Right lobe of liver (tissue), 6 donors: ENCODE results near the gene ACOT7. TPM values are rescaled to one million over a fixed set of nuclear protein-coding genes. Genes with fewer than 3 reads are reported as not detected.

Source experiments
- ATAC-seq, 4 donors: fragments of 200-7000 bp; cut with Tn5 transposase; one replicate each; pipeline ENCODE4 v1.9.1; 2020; ENCODE audit warnings: mild to moderate bottlenecking in 4 of 4, moderate library complexity in 4 of 4
- DNase-seq, 3 donors: peaks; one replicate each; pipeline ENCODE4 v3.0.0-alpha.2; 2020
- H3K27ac ChIP-seq, 3 donors: fragments of 200-600 bp; one replicate each; pipeline ENCODE4 v1.8.0; 2022
- H3K27me3 ChIP-seq, 2 donors: fragments of 200-600 bp; one replicate each; pipeline ENCODE4 v1.8.0; 2022
- H3K36me3 ChIP-seq, 4 donors: fragments of 200-600 bp; sonication (generic) in 1 of 4; one replicate each; pipeline versions ENCODE4 v1.5.1 to v1.8.0; 2017 to 2022; ENCODE audit warnings: control low read depth in 1 of 4
- H3K4me1 ChIP-seq, 4 donors: fragments of 200-600 bp; sonication (generic) in 1 of 4; one replicate each; pipeline versions ENCODE4 v1.5.1 to v1.8.0; 2017 to 2022; ENCODE audit warnings: control low read depth in 1 of 4
- H3K4me3 ChIP-seq, 3 donors: fragments of 200-600 bp; one replicate each; pipeline ENCODE4 v1.8.0; 2022
- H3K9me3 ChIP-seq, 4 donors: fragments of 200-600 bp; sonication (generic) in 1 of 4; one replicate each; pipeline versions ENCODE4 v1.5.1 to v1.8.0; 2017 to 2022; ENCODE audit warnings: control low read depth in 1 of 4
- CTCF ChIP-seq, 4 donors: fragments of 200-600 bp in 3 of 4; fragments of 450-650 bp in 1 of 4; IDR thresholded peaks; one replicate each; pipeline versions ENCODE4 v1.5.1 to v1.8.0; 2016 to 2022; ENCODE audit warnings: antibody characterized with exemption in 4 of 4, mild to moderate bottlenecking in 2 of 4
- POLR2A ChIP-seq: fragments of 450-650 bp; IDR thresholded peaks from one replicate; pipeline ENCODE4 v1.6.1; 2017; ENCODE audit warnings: antibody characterized with exemption, mild to moderate bottlenecking
- WGBS: methylation state at CpG from one replicate; pipeline ENCODE4 v1.1.6; 2018; ENCODE audit warnings: low coverage, low lambda C conversion rate; ENCODE audit not compliant: insufficient coverage; ENCODE audit errors: missing lambda C conversion rate; 5-methylcytosine and 5-hydroxymethylcytosine counted together
- intact Hi-C, 2 donors: fragments of 100-400 bp; cut with DNase I; formaldehyde crosslinking; loops; one replicate each; pipeline versions ENCODE4 v1.11.2 to v1.14.1; 2022
- total RNA-seq, 6 experiments: library from RNA; depleted of rRNA in 2 of 6; stranded (reverse); fragments of >200 nt in 2 of 6; fragmentation: NEBNext Ultra II Directional in 3 of 6; extraction: Animal tissue kit (Norgen Biotek cat#: 25700) in 3 of 6; gene quantifications; one replicate each; pipeline versions ENCODE4 v1.1.0 to v1.2.4, GENCODE V29; 2016 to 2023
- donor health status: DM: no; HTN: yes; CAD: no.
- donor health status: DM: no; HTN: no; CAD: no.
- donor health status: DM: no; HTN: no; CAD: no.
- donor health status: DM: no; HTN: yes; CAD: no.
- donor health status: DM: no; HTN: yes; CAD: no.

The ACOT7 gene
- total RNA-seq, 6 experiments from 2014 or later = 10.8 to 19.7 (median 14.1) TPM

DNA sequence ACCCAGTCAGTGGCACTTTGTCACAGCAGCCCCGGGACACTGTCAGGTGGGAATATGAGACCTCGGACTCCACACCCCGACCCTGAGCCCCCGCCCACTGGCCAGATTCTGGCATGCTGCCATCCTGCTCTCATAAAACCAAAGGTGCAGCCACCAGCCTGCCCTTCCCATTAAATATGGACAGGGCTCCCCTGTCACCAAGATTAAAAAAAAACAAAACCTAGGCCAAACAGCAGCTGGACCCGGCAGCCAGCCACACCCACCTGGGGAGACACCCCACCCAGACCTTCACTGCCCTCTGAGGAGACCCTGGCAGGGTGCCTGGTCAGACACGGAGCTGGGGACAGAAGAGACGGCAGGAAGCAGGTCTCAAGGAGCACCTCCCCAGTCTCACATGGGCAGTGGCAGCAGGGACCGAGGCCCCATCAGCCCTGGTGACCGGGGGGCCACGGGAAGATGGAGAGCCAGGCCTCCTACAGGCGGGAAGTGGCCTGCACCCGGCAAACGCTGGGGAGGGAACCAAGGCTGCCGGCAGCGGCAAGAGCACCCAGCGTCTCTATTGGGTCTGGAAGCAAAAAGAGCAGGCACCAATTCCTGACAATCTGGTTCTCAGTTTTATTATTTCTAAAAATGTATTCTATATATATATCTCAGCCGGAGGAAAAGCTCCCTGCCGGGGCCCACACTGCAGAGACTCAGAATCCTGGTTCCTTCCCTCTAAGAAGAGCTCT lies 61.9 kb downstream of the ACOT7 start:
- Histone ChIP-seq H3K9me3 (no peaks in the 10 kb centered on the region), H3K4me1 (no peaks in the 10 kb centered on the region), H3K36me3 (no peaks in the 10 kb centered on the region), H3K4me3 (no peak overlapping the region), H3K27ac (no peak overlapping the region), H3K27me3 (no peaks in the 10 kb centered on the region)
- no peak for TF ChIP-seq CTCF (IDR thresholded peaks at IDR 0.05)
- TF ChIP-seq POLR2A = no peak
- DNase-seq (no peak), ATAC-seq (no peak)
- intact Hi-C loops = no loop called here
- WGBS = 90% methylated on average over 8 of the region's 18 CpGs

DNA sequence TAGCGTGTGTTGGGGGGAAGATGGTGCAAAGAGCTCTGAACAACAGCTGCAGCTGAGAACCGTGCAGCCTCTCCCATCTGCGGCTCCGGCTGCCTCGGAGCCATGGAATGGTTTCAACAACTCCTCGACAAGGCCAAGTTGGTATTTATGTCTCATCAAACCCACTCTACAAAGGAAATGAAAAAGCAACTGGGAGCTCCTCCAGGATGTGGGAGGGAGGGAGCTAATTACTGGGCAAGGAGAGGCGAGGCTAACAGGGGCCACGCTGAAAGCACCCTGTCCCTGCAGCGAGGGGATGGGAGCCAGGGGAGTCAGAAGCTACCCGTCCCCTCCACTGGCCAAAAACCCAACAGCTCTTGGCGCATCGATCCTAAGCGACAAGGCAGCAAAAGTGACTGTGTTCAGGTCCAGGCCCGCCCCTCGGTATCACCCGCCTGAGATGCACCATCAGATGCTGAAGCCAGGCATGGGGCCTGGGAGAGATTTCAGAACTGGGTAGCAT lies 63.1 kb downstream of the ACOT7 start:
- DNase-seq (no peak), ATAC-seq (no peak)
- 100% methylated on average over 1 of the region's 16 CpGs for WGBS
- intact Hi-C loops = no loop called here
- no peaks in the 10 kb centered on the region for H3K27me3 ChIP-seq
- no peaks in the 10 kb centered on the region for H3K36me3 ChIP-seq
- H3K9me3 ChIP-seq = no peaks in the 10 kb centered on the region
- no peaks in the 10 kb centered on the region for H3K4me1 ChIP-seq
- no peak for TF ChIP-seq POLR2A
- TF ChIP-seq CTCF (IDR thresholded peaks at IDR 0.05) = no peak
- H3K4me3 ChIP-seq = no peak overlapping the region
- no peak overlapping the region for H3K27ac ChIP-seq

- Histone ChIP-seq H3K4me1 (no peaks in the 10 kb centered on the region), H3K4me3 (no peak overlapping the region), H3K27ac (no peak overlapping the region), H3K27me3 (no peaks in the 10 kb centered on the region), H3K36me3 (no peaks in the 10 kb centered on the region), H3K9me3 (no peaks in the 10 kb centered on the region)
- intact Hi-C loops = no loop called here
- ATAC-seq (no peak), DNase-seq (no peak)
- no peak for TF ChIP-seq CTCF (IDR thresholded peaks at IDR 0.05)
- no peak for TF ChIP-seq POLR2A
- 79% methylated on average over 10 of the region's 13 CpGs for WGBS
Measured at GRCh38 chr1:6329851-6330250, 63.7 kb downstream of the ACOT7 start.

DNA sequence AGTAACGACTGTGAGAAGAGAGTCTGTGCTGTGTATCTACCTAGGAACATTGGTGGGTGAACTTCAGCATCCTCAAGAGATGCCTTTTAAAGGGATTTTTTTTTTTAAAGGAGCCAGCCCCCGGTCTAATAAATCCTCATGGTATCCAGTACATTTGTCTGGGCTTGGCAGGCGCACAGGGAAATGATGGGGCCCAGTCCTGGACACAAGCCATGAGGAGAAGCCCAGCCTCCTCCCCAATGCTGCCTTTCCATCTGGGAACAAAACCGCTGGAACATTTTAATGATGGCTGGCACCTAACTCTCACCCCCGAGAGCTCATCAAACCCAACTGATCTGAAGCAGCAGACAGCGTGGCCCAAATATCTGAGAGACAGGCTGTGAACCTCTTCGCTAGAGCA lies 64.2 kb downstream of the ACOT7 start:
- TF ChIP-seq POLR2A = no peak
- no peak for TF ChIP-seq CTCF (IDR thresholded peaks at IDR 0.05)
- WGBS = 39% methylated on average over 3 of the region's 7 CpGs
- no peaks in the 10 kb centered on the region for H3K27me3 ChIP-seq
- no peaks in the 10 kb centered on the region for H3K4me1 ChIP-seq
- no peaks in the 10 kb centered on the region for H3K9me3 ChIP-seq
- H3K36me3 ChIP-seq = no peaks in the 10 kb centered on the region
- H3K4me3 ChIP-seq = no peak overlapping the region
- intact Hi-C loops = no loop called here
- DNase-seq = no peak
- H3K27ac ChIP-seq = no peak overlapping the region
- no peak for ATAC-seq
